Peyer's patch (tissue), 4 donors: Measurements from ENCODE around the gene CYS1.

Experiments used
- POLR2A ChIP-seq, 2 donors: fragments of 450-650 bp; IDR thresholded peaks; one replicate each; pipeline ENCODE4 v1.5.1; 2017; ENCODE audit warnings: antibody characterized with exemption in 2 of 2, mild to moderate bottlenecking in 2 of 2, moderate library complexity in 2 of 2
- TF ChIP-seq, protein P1 (sequence below), 6 experiments: fragments of 450-650 bp in 4 of 6; fragments of 200-600 bp in 2 of 6; sonication (generic) in 1 of 6; IDR thresholded peaks; one replicate each; pipeline ENCODE4 v1.5.1; 2017 to 2019; ENCODE audit warnings: antibody characterized with exemption in 6 of 6, mild to moderate bottlenecking in 3 of 6, moderate library complexity in 1 of 6

DNA sequence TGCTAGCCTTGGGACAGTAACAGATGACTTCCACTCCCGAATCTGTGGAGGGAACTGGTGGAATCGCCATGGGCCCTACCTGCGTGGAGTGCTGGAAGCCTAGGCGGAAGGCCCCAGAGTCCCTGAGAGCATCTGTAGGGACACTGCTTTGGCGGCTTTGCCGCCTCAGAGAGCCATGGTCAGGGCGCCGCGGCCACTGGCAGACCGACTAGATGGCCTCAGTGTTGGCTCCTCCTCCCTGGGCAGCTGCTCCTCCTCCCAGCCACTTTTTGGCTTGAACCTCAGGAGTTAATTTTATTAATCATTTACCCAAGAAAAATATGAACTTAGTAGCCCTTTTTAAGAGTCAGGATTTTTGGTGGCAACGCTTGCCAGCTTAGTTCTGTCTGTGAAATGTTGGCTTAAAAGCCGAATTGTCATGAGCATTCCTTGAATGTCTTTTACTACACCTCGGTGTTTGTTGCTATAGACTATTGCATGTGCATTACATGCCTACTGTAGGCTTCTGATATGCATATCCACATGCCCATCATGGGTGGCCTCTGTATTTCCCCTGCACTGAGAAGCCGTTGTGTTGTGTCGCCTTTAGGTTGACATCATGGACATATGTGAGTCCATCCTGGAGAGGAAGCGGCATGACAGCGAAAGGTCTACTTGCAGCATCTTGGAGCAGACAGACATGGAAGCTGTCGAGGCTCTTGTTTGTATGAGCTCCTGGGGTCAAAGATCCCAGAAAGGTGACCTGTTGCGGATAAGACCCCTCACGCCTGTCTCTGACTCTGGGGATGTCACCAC, 34.5 kb downstream of the CYS1 start:
- TF ChIP-seq POLR2A (IDR thresholded peaks at IDR 0.05): no peak
- TF ChIP-seq, protein P1, sequence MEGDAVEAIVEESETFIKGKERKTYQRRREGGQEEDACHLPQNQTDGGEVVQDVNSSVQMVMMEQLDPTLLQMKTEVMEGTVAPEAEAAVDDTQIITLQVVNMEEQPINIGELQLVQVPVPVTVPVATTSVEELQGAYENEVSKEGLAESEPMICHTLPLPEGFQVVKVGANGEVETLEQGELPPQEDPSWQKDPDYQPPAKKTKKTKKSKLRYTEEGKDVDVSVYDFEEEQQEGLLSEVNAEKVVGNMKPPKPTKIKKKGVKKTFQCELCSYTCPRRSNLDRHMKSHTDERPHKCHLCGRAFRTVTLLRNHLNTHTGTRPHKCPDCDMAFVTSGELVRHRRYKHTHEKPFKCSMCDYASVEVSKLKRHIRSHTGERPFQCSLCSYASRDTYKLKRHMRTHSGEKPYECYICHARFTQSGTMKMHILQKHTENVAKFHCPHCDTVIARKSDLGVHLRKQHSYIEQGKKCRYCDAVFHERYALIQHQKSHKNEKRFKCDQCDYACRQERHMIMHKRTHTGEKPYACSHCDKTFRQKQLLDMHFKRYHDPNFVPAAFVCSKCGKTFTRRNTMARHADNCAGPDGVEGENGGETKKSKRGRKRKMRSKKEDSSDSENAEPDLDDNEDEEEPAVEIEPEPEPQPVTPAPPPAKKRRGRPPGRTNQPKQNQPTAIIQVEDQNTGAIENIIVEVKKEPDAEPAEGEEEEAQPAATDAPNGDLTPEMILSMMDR (IDR thresholded peaks at IDR 0.05): no peak
